H1 (cell line): ENCODE data around the gene E2F3. TPM values are rescaled to one million over a fixed set of nuclear protein-coding genes. Genes with fewer than 3 reads are reported as not detected.
"Not testable (repeated sequence)": the region's sequence is repeated elsewhere in the genome, so short reads cannot be mapped to it uniquely, and the experiment has no call there.

Experiments
- CTCF ChIA-PET: fragments of 300-600 bp; sonication (Branson Sonifier 250); formaldehyde crosslinking; loops from one replicate; lab custom pipeline; 2021; ENCODE audit not compliant: partially characterized antibody; lab: Charles Lee
- POLR2A ChIA-PET: fragments of 300-600 bp; sonication (Branson Sonifier 250); formaldehyde crosslinking; loops from one replicate; lab custom pipeline; 2021; ENCODE audit warnings: inconsistent platforms; ENCODE audit not compliant: partially characterized antibody; lab: Charles Lee
- DNase-seq, 2 experiments: peaks; one replicate each; pipeline versions ENCODE4 v3.0.0 to v3.0.0-alpha.2; 2010 to 2022; ENCODE audit warnings: low spot score in 2 of 2, low read depth in 1 of 2, mixed read lengths in 1 of 2
- FAIRE-seq: peaks from 2 replicates; lab custom pipeline; 2011; peaks lifted over from hg19 to GRCh38; lab: Jason Lieb, UNC
- H2AFZ ChIP-seq: 2 replicates; pipeline ENCODE4 v1.8.1; 2012; ENCODE audit warnings: low read length, inconsistent platforms
- H2AK5ac ChIP-seq: 2 replicates; pipeline ENCODE4 v1.6.1; 2013; ENCODE audit warnings: low read depth, low read length
- H2BK120ac ChIP-seq: replicated peaks from 2 replicates; pipeline ENCODE3; 2013; ENCODE audit warnings: low read depth, low read length, inconsistent platforms
- H2BK12ac ChIP-seq: 2 replicates; pipeline ENCODE4 v1.6.1; 2013; ENCODE audit warnings: low read depth, low read length
- H2BK15ac ChIP-seq: 2 replicates; pipeline ENCODE4 v1.6.1; 2013; ENCODE audit warnings: low read length
- H2BK20ac ChIP-seq: 2 replicates; pipeline ENCODE4 v1.6.1; 2013; ENCODE audit warnings: low read length
- H2BK5ac ChIP-seq: 2 replicates; pipeline ENCODE4 v1.6.1; 2013; ENCODE audit warnings: low read depth, low read length
- H3K14ac ChIP-seq: 2 replicates; pipeline ENCODE4 v1.6.1; 2013; ENCODE audit warnings: inconsistent platforms; ENCODE audit not compliant: insufficient read length
- H3K18ac ChIP-seq: 2 replicates; pipeline ENCODE4 v1.6.1; 2013; ENCODE audit warnings: low read length; ENCODE audit errors: extremely low read depth
- H3K23ac ChIP-seq: 2 replicates; pipeline ENCODE4 v1.6.1; 2013; ENCODE audit warnings: inconsistent platforms; ENCODE audit not compliant: insufficient read length
- H3K23me2 ChIP-seq: 2 replicates; pipeline ENCODE4 v1.6.1; 2013; ENCODE audit warnings: low read depth, low read length
- H3K27ac ChIP-seq: 2 replicates; pipeline ENCODE4 v1.6.1; 2011; ENCODE audit warnings: low read depth, low read length, inconsistent platforms
- H3K27me3 ChIP-seq, 4 experiments: replicated peaks in 1 of 4; 1 replicate in 1 of 4; 2 replicates in 3 of 4; pipeline versions ENCODE4 v1.6.1 to v1.8.1; 2011 to 2013; ENCODE audit warnings: low read length in 3 of 4, mild to moderate bottlenecking in 3 of 4, inconsistent platforms in 2 of 4, mixed read lengths in 2 of 4, moderate library complexity in 1 of 4; ENCODE audit not compliant: control insufficient read depth in 3 of 4, insufficient read depth in 3 of 4; ENCODE audit errors: extremely low read depth in 1 of 4
- H3K36me3 ChIP-seq, 4 experiments: 2 replicates each; pipeline versions ENCODE4 v1.6.1 to v1.8.1; 2011 to 2013; ENCODE audit warnings: mild to moderate bottlenecking in 4 of 4, low read length in 3 of 4, moderate library complexity in 2 of 4, control low read depth in 1 of 4, inconsistent platforms in 1 of 4; ENCODE audit not compliant: insufficient read depth in 4 of 4, control insufficient read depth in 2 of 4
- H3K4ac ChIP-seq: replicated peaks from 2 replicates; pipeline ENCODE3; 2013; ENCODE audit warnings: low read length, low read depth, mixed read lengths, inconsistent platforms; ENCODE audit not compliant: insufficient read length
- H3K4me1 ChIP-seq, 4 experiments: replicated peaks in 1 of 4; 1 replicate in 1 of 4; 2 replicates in 3 of 4; pipeline versions ENCODE4 v1.6.1 to v1.8.1; 2011 to 2013; ENCODE audit warnings: low read length in 3 of 4, inconsistent platforms in 2 of 4, mixed read lengths in 1 of 4; ENCODE audit not compliant: insufficient read depth in 4 of 4, control insufficient read depth in 3 of 4
- H3K4me2 ChIP-seq, 2 experiments: 2 replicates each; pipeline versions ENCODE4 v1.6.1 to v1.8.1; 2011 to 2013; ENCODE audit warnings: low read depth in 2 of 2, low read length in 2 of 2, control low read depth in 1 of 2, inconsistent platforms in 1 of 2, mild to moderate bottlenecking in 1 of 2; ENCODE audit not compliant: insufficient read depth in 1 of 2
- H3K4me3 ChIP-seq, 4 experiments: fragments of 200-600, 300-600 bp in 1 of 4; sonication (generic), shearing (Covaris generic), sonication (Bioruptor Twin) in 1 of 4; 2 replicates each; pipeline versions ENCODE4 v1.5.1 to v1.8.1; 2011 to 2016; ENCODE audit warnings: low read length in 4 of 4, low read depth in 3 of 4, control low read depth in 2 of 4, inconsistent platforms in 2 of 4, mild to moderate bottlenecking in 2 of 4, mixed read lengths in 1 of 4, moderate library complexity in 1 of 4; ENCODE audit not compliant: insufficient read depth in 2 of 4; ENCODE audit errors: extremely low read depth in 1 of 4
- H3K56ac ChIP-seq: replicated peaks from 2 replicates; pipeline ENCODE3; 2013; ENCODE audit warnings: low read depth, mild to moderate bottlenecking, mixed read lengths, low read length, inconsistent platforms; ENCODE audit not compliant: insufficient read length
- H3K79me1 ChIP-seq: 2 replicates; pipeline ENCODE4 v1.6.1; 2013; ENCODE audit warnings: low read depth, low read length, control low read depth
- H3K79me2 ChIP-seq, 2 experiments: 2 replicates each; pipeline versions ENCODE4 v1.6.1 to v1.8.1; 2012 to 2013; ENCODE audit warnings: low read length in 2 of 2, mild to moderate bottlenecking in 2 of 2, inconsistent platforms in 1 of 2; ENCODE audit not compliant: insufficient read depth in 2 of 2, control insufficient read depth in 1 of 2
- H3K9ac ChIP-seq, 4 experiments: replicated peaks in 1 of 4; 1 replicate in 1 of 4; 2 replicates in 3 of 4; pipeline versions ENCODE4 v1.6.1 to v1.8.1; 2011 to 2013; ENCODE audit warnings: low read depth in 3 of 4, low read length in 3 of 4, control low read depth in 2 of 4, mild to moderate bottlenecking in 2 of 4, moderate library complexity in 2 of 4, inconsistent platforms in 1 of 4; ENCODE audit errors: extremely low read depth in 1 of 4
- H3K9me3 ChIP-seq, 2 experiments: 2 replicates each; pipeline versions ENCODE4 v1.6.1 to v1.8.1; 2012 to 2013; ENCODE audit warnings: mild to moderate bottlenecking in 2 of 2, moderate library complexity in 2 of 2, control low read depth in 1 of 2, inconsistent platforms in 1 of 2, low read depth in 1 of 2, low read length in 1 of 2, mixed read lengths in 1 of 2; ENCODE audit not compliant: insufficient read depth in 2 of 2
- H4K20me1 ChIP-seq, 2 experiments: replicated peaks in 1 of 2; 2 replicates each; pipeline versions ENCODE3 to v1.8.1; 2011 to 2013; ENCODE audit warnings: inconsistent platforms in 2 of 2, low read length in 2 of 2, mild to moderate bottlenecking in 1 of 2; ENCODE audit not compliant: insufficient read depth in 2 of 2, control insufficient read depth in 1 of 2
- H4K5ac ChIP-seq: 2 replicates; pipeline ENCODE4 v1.6.1; 2013; ENCODE audit warnings: low read length, low read depth, mixed read lengths, inconsistent platforms; ENCODE audit not compliant: insufficient read length
- H4K8ac ChIP-seq: 2 replicates; pipeline ENCODE4 v1.8.0; 2013; ENCODE audit warnings: mild to moderate bottlenecking, moderate library complexity, low read length, inconsistent platforms; ENCODE audit not compliant: insufficient read depth; ENCODE audit errors: extremely low read depth
- H4K91ac ChIP-seq: replicated peaks from 2 replicates; pipeline ENCODE3; 2013; ENCODE audit warnings: low read length, mixed read lengths, inconsistent platforms; ENCODE audit not compliant: insufficient read length
- CTCF ChIP-seq, 3 experiments: IDR thresholded peaks; 1 replicate in 2 of 3; 2 replicates in 1 of 3; pipeline versions ENCODE4 v1.5.1 to v1.6.1; 2011; ENCODE audit warnings: low read length in 3 of 3, mild to moderate bottlenecking in 3 of 3, inconsistent platforms in 2 of 3, low read depth in 1 of 3, moderate library complexity in 1 of 3; ENCODE audit not compliant: insufficient read depth in 1 of 3; ENCODE audit errors: control extremely low read depth in 1 of 3
- RAD21 ChIP-seq, 2 experiments: IDR thresholded peaks in 1 of 2; conservative IDR thresholded peaks in 1 of 2; 2 replicates each; pipeline ENCODE4 v1.6.1; 2011; ENCODE audit warnings: low read depth in 2 of 2, low read length in 2 of 2, improper control_type of control experiment in 1 of 2, inconsistent platforms in 1 of 2, mild to moderate bottlenecking in 1 of 2, moderate library complexity in 1 of 2
- WGBS, 2 experiments: shearing (Covaris generic) in 1 of 2; methylation state at CpG; one replicate each; pipeline versions ENCODE4 v1.1.6 to v1.1.7; 2013 to 2015; ENCODE audit warnings: low lambda C conversion rate in 2 of 2, mixed read lengths in 2 of 2, inconsistent platforms in 1 of 2, low coverage in 1 of 2, missing lambda C conversion rate in 1 of 2; ENCODE audit not compliant: insufficient replicate concordance in 2 of 2, insufficient coverage in 1 of 2, insufficient read length in 1 of 2; ENCODE audit errors: extremely low coverage in 1 of 2, missing lambda C conversion rate in 1 of 2; 5-methylcytosine and 5-hydroxymethylcytosine counted together
- polyA plus RNA-seq, 7 experiments: library from polyadenylated mRNA; depleted of rRNA in 3 of 7; stranded (reverse) in 5 of 7; unstranded in 2 of 7; fragments of >200 nt in 5 of 7; fragments of 200-250 nt in 2 of 7; gene quantifications; 1 replicate in 5 of 7; 2 replicates in 1 of 7; 4 replicates in 1 of 7; pipeline versions ENCODE4 v1.2.1 to v1.2.3, GENCODE V29; 2011 to 2013; ENCODE audit warnings: missing spikeins in 2 of 7, mixed read lengths in 2 of 7
- total RNA-seq: library from RNA; stranded (reverse); fragmentation: NEBNext Ultra II Directional; extraction: Animal tissue kit (Norgen Biotek cat#: 25700); gene quantifications from 2 replicates; pipeline ENCODE4 v1.2.1, GENCODE V29; 2021

E2F3 gene
- total and polyA plus RNA-seq, 2 of the 8 experiments (the other 6 are each of a cell fraction or from before 2014, with no cell fraction given), result 14.9 to 42.2 TPM

DNA sequence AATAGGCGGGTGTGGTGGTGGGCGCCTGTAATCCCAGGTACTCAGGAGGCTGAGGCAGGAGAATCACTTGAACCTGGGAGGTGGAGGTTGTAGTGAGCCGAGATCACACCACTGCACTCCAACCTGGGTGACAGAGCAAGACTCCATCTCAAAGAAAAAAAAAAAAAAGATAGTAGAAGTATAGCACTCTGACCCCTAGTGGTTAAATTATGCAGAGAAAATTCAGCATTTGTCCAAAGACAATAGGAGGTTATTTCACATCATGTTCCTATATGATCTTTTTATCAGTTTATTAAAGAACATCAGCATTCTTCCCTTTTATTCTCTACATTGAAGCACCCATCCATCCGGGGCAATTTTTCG is 127.4 kb downstream of the E2F3 start:
- WGBS, 2 experiments, result 24% methylated on average over 3 of the region's 5 CpGs; no CpG with 5 or more reads in 1 of the 2 experiments
- POLR2A ChIA-PET, result not testable (repeated sequence)

More for the DNA sequence above, 127.4 kb downstream of the E2F3 start:
- not testable (repeated sequence) for H3K4ac ChIP-seq, H2AFZ ChIP-seq, FAIRE-seq, H3K27me3 ChIP-seq, H3K4me3 ChIP-seq, H3K23me2 ChIP-seq, H3K9ac ChIP-seq, H4K91ac ChIP-seq, H2BK120ac ChIP-seq, H3K4me2 ChIP-seq, H4K20me1 ChIP-seq, H2BK5ac ChIP-seq, H2BK20ac ChIP-seq, H3K79me1 ChIP-seq, H3K23ac ChIP-seq, DNase-seq, H3K36me3 ChIP-seq, H3K56ac ChIP-seq, H3K18ac ChIP-seq, H3K27ac ChIP-seq, H2BK12ac ChIP-seq, H2BK15ac ChIP-seq, H3K14ac ChIP-seq, H3K9me3 ChIP-seq, H2AK5ac ChIP-seq, H4K5ac ChIP-seq, H3K79me2 ChIP-seq, H4K8ac ChIP-seq, H3K4me1 ChIP-seq
- TF ChIP-seq CTCF (IDR thresholded peaks at IDR 0.05; ENCODE audit: control extremely low read depth in 1 of 3, insufficient read depth in 1 of 3, low read depth in 1 of 3, low read length in 3 of 3) (peak in 1 of 3 experiments; percentile 38; a peak in 2 of 4 replicates), RAD21 (IDR thresholded peaks at IDR 0.05 in 1 of 2, conservative IDR thresholded peaks at IDR 0.05 in 1 of 2; ENCODE audit: low read depth in 2 of 2, low read length in 2 of 2) (peak in 1 of 2 experiments; percentile 14; a peak in 1 of 4 replicates)
- CTCF ChIA-PET, result interaction anchor here (1.0 to 2.7 kb wide), 12 partner anchors 11 to 238 kb away, joined by 3 to 21 read pairs (median 6); no protein-coding TSS in a partner anchor
